Right atrium auricular region (tissue), 2 donors: ENCODE results near the gene PRCD. TPM values are rescaled to one million over a fixed set of nuclear protein-coding genes. Genes with fewer than 3 reads are reported as not detected.

Experiments used
- DNase-seq: peaks from one replicate; pipeline ENCODE4 v3.0.0-alpha.2; 2019; ENCODE audit warnings: low spot score
- H3K27ac ChIP-seq, 2 donors: fragments of 200-600 bp; sonication (generic); 1 replicate in 1 of 2; 2 replicates in 1 of 2; pipeline ENCODE4 v1.5.1; 2016 to 2019
- H3K27me3 ChIP-seq, 2 donors: fragments of 200-600 bp; sonication (generic); one replicate each; pipeline versions ENCODE4 v1.5.1 to v1.6.0; 2017 to 2019
- H3K36me3 ChIP-seq: fragments of 200-600 bp; sonication (generic); one replicate; pipeline ENCODE4 v1.5.1; 2016
- H3K4me1 ChIP-seq, 2 donors: fragments of 200-600 bp; sonication (generic); one replicate each; pipeline versions ENCODE4 v1.5.1 to v1.6.0; 2017 to 2019
- H3K4me3 ChIP-seq, 2 donors: fragments of 200-600 bp; sonication (generic); 1 replicate in 1 of 2; 2 replicates in 1 of 2; pipeline ENCODE4 v1.5.1; 2017 to 2019; ENCODE audit warnings: mild to moderate bottlenecking in 1 of 2, moderate library complexity in 1 of 2
- H3K9me3 ChIP-seq, 2 donors: fragments of 200-600 bp; sonication (generic); one replicate each; pipeline ENCODE4 v1.5.1; 2019
- CTCF ChIP-seq, 2 donors: fragments of 200-600 bp; sonication (generic); IDR thresholded peaks; one replicate each; pipeline ENCODE4 v1.5.1; 2019; ENCODE audit warnings: antibody characterized with exemption in 2 of 2
- total RNA-seq, 2 donors: library from RNA; depleted of rRNA; stranded (reverse); fragments of >200 nt; gene quantifications; one replicate each; pipeline ENCODE4 v1.1.0, GENCODE V29; 2016

PRCD gene
- total RNA-seq, 2 donors from 2014 or later = 2.1 to 3.5 TPM

DNA sequence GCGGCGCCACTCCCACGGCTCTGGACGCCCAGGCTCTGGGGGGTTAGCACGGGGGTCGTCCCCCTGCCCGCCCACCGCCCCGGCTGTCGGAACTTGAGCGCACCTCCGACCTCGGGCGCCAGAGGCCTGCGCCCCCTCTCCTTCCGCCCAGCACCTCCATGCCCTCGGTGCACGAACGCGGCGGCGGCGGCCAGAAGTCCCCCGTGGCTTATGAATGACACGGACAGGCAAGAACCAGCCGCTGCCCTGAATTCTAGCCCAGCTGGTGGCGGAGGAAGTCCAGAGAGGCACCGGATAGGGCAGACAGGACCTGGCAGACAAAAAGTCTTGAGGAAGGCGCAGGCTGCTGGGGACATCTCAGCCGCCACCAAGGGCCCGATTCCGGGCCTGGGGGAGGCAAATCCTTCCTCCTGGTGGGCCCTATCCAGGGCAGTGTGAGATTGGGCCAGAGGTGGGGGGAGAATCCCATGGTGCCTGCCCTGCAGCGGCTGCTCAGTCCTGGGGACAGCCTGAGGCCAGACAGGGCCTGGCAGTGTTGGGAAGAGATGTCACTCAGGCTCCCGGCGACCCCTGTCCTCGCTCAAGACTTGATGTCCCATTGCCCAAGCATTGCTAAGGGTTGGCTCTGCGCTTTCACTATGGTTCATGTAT lies 1.4 kb upstream of the PRCD start:
- Histone ChIP-seq H3K27me3 (no peaks in the 10 kb centered on the region), H3K4me1 (peaks cover 0 to 85% of the 10 kb centered on the region in 2 donors), H3K36me3 (no peaks in the 10 kb centered on the region), H3K27ac (peak overlapping the region; percentile 85 to 89), H3K9me3 (no peaks in the 10 kb centered on the region), H3K4me3 (peak overlapping the region; percentile 52 to 62)
- no peak for TF ChIP-seq CTCF (IDR thresholded peaks at IDR 0.05)
- DNase-seq = no peak

GRCh38 chr17:76538941-76539570 lies 788 bp upstream of the PRCD start:
- Histone ChIP-seq H3K36me3 (no peaks in the 10 kb centered on the region), H3K4me1 (peaks cover 0 to 92% of the 10 kb centered on the region in 2 donors), H3K9me3 (no peaks in the 10 kb centered on the region), H3K27me3 (no peaks in the 10 kb centered on the region), H3K4me3 (peak overlapping the region in 1 of 2 donors; percentile 62), H3K27ac (peak overlapping the region; percentile 85 to 89)
- TF ChIP-seq CTCF (IDR thresholded peaks at IDR 0.05) = no peak
- DNase-seq = no peak

DNA sequence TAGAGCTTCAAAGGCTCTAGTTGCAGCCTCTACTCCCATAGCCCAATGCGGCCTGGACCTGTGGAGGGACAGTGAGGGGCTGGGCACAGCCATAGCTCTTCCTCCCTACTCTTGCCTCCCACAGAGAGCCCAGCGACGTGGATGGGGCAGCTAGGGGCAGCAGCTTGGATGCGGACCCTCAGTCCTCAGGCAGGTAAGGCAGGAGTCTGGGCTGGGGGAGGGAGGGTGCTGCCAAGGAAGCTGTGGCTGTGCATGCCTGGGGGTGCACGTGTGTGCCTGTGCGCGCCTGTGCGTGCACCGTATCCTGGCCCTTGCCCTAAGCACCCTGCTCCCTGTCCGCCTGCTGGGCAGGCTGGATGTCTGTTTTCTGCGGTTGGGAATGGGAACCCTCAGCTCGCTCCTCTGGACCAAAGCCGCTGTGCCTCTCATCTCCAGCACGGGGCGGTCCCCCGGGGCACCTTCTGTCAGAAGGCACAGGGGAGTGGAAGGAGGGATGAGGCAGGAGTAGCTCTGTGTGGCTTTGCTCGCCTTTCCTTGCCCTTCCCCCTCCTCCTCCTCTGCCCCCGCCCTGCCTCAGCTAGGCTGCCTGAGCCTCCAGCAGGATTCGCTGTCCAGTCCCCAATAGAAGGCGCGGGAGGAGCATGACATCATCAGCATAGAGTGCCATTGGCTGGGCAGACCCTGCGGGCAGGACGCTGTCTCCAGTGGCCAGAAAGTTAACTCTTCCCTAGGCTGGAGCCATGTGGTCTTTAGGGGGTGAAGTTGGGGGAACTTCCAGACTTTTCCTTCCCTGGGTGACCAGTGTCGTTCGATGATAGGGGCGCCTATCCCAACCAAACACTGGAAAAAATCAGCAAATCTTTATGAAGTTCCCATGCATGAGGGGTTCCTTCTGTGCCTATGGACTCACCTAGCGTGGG lies 797 bp downstream of the PRCD start:
- peak overlapping the region; percentile 61 to 79 for H3K27ac ChIP-seq
- peaks cover 0 to 93% of the 10 kb centered on the region in 2 donors for H3K4me1 ChIP-seq
- H3K4me3 ChIP-seq = peak overlapping the region; percentile 4 to 43
- no peak for TF ChIP-seq CTCF (IDR thresholded peaks at IDR 0.05)
- no peaks in the 10 kb centered on the region for H3K27me3 ChIP-seq
- H3K36me3 ChIP-seq = no peaks in the 10 kb centered on the region
- peak; percentile 98 for DNase-seq
- H3K9me3 ChIP-seq = no peaks in the 10 kb centered on the region

- no peak overlapping the region for H3K4me3 ChIP-seq
- no peaks in the 10 kb centered on the region for H3K27me3 ChIP-seq
- no peaks in the 10 kb centered on the region for H3K36me3 ChIP-seq
- TF ChIP-seq CTCF (IDR thresholded peaks at IDR 0.05) = no peak
- peak overlapping the region; percentile 81 to 88 for H3K27ac ChIP-seq
- peaks cover 0 to 93% of the 10 kb centered on the region in 2 donors for H3K4me1 ChIP-seq
- no peak for DNase-seq
- no peaks in the 10 kb centered on the region for H3K9me3 ChIP-seq
Observed at GRCh38 chr17:76541739-76542454, 2.1 kb downstream of the PRCD start.

GRCh38 chr17:76542566-76542971 lies 2.7 kb downstream of the PRCD start:
- DNase-seq = no peak
- Histone ChIP-seq H3K4me3 (no peak overlapping the region), H3K27ac (peak overlapping the region; percentile 81 to 88), H3K36me3 (no peaks in the 10 kb centered on the region), H3K9me3 (no peaks in the 10 kb centered on the region), H3K4me1 (peaks cover 0 to 96% of the 10 kb centered on the region in 2 donors), H3K27me3 (no peaks in the 10 kb centered on the region)
- no peak for TF ChIP-seq CTCF (IDR thresholded peaks at IDR 0.05)
